PFSK-1 (cell line): ENCODE measurements around the gene DLX3.

Experiments
- POLR2AphosphoS5 ChIP-seq: IDR thresholded peaks from 2 replicates; pipeline ENCODE4 v1.6.1; 2012; ENCODE audit warnings: low read depth, mild to moderate bottlenecking, control low read depth, low read length, moderate library complexity
- REST ChIP-seq, 2 experiments: IDR thresholded peaks; 2 replicates each; pipeline versions ENCODE4 v1.6.1 to v1.8.0; 2011 to 2012; ENCODE audit warnings: low read depth in 2 of 2, low read length in 2 of 2, control low read depth in 1 of 2, inconsistent platforms in 1 of 2, mild to moderate bottlenecking in 1 of 2, moderate library complexity in 1 of 2; ENCODE audit not compliant: insufficient read depth in 1 of 2
- SIN3A ChIP-seq: IDR thresholded peaks from 2 replicates; pipeline ENCODE4 v1.6.1; 2012; ENCODE audit warnings: mild to moderate bottlenecking, low read length, moderate library complexity, borderline replicate concordance; ENCODE audit not compliant: insufficient read depth
- TAF1 ChIP-seq: IDR thresholded peaks from 2 replicates; pipeline ENCODE4 v1.6.1; 2012; ENCODE audit warnings: low read length, control low read depth, borderline replicate concordance; ENCODE audit not compliant: insufficient read depth

- no peak for TF ChIP-seq POLR2AphosphoS5
- TF ChIP-seq SIN3A, result no peak
- no peak for TF ChIP-seq TAF1
- TF ChIP-seq REST (IDR thresholded peaks at IDR 0.05; ENCODE audit: insufficient read depth in 1 of 2, low read depth in 2 of 2, low read length in 2 of 2), result no peak
These were observed 23.9 kb upstream of the DLX3 start for GRCh38 chr17:50018909-50019308.
